Measurements from ENCODE around the gene PHLDA1. TPM values are rescaled to one million over a fixed set of nuclear protein-coding genes. Genes with fewer than 3 reads are reported as not detected.
"Not testable (repeated sequence)": the region's sequence is repeated elsewhere in the genome, so short reads cannot be mapped to it uniquely, and the experiment has no call there.

PHLDA1 gene
- total RNA-seq, 1 donor: 70.4 TPM

GRCh38 chr12:75996861-75997447, 34.6 kb downstream of the PHLDA1 start:
- no peak for DNase-seq (ENCODE audit: low read depth)
- TF ChIP-seq CTCF (IDR thresholded peaks at IDR 0.05; ENCODE audit: insufficient read depth, low read depth, low read length): no peak
- H3K4me3 ChIP-seq (ENCODE audit: low read depth, low read length): no peak overlapping the region

GRCh38 chr12:75995691-75996090, 35.9 kb downstream of the PHLDA1 start:
- no peak for DNase-seq (ENCODE audit: low read depth)
- no peak for TF ChIP-seq CTCF (IDR thresholded peaks at IDR 0.05; ENCODE audit: insufficient read depth, low read depth, low read length)
- no peak overlapping the region for H3K4me3 ChIP-seq (ENCODE audit: low read depth, low read length)

GRCh38 chr12:75994069-75994740, 37.4 kb downstream of the PHLDA1 start:
- DNase-seq (ENCODE audit: low read depth): no peak
- H3K4me3 ChIP-seq (ENCODE audit: low read depth, low read length): no peak overlapping the region
- TF ChIP-seq CTCF (IDR thresholded peaks at IDR 0.05; ENCODE audit: insufficient read depth, low read depth, low read length): no peak

- DNase-seq (ENCODE audit: low read depth): no peak
- TF ChIP-seq CTCF (IDR thresholded peaks at IDR 0.05; ENCODE audit: insufficient read depth, low read depth, low read length): no peak
- no peak overlapping the region for H3K4me3 ChIP-seq (ENCODE audit: low read depth, low read length)
These were observed 39.8 kb downstream of the PHLDA1 start for GRCh38 chr12:75991753-75992152.

- no peak overlapping the region for H3K4me3 ChIP-seq (ENCODE audit: low read depth, low read length)
- no peak for DNase-seq (ENCODE audit: low read depth)
- TF ChIP-seq CTCF (IDR thresholded peaks at IDR 0.05; ENCODE audit: insufficient read depth, low read depth, low read length): no peak
These were observed 41.2 kb downstream of the PHLDA1 start for GRCh38 chr12:75990189-75990912.

- DNase-seq (ENCODE audit: low read depth); H3K4me3 ChIP-seq (ENCODE audit: low read depth, low read length): not testable (repeated sequence)
These were observed 43.9 kb downstream of the PHLDA1 start for GRCh38 chr12:75987709-75988108.

GRCh38 chr12:75986001-75986746, 45.4 kb downstream of the PHLDA1 start:
- no peak for DNase-seq (ENCODE audit: low read depth)
- no peak overlapping the region for H3K4me3 ChIP-seq (ENCODE audit: low read depth, low read length)
- no peak for TF ChIP-seq CTCF (IDR thresholded peaks at IDR 0.05; ENCODE audit: insufficient read depth, low read depth, low read length)

Measured in fibroblast of villous mesenchyme (primary cell).